Stimulated activated CD8-positive, alpha-beta memory T cell treated with anti-CD3 and anti-CD28 coated beads, Interleukin-15, amount 100 ng/mL, for 24 hours (primary cell): ENCODE data around the gene TMEM163.
"Not testable (repeated sequence)": the region's sequence is repeated elsewhere in the genome, so short reads cannot be mapped to it uniquely, and the experiment has no call there.

ENCODE experiments used
- DNase-seq: peaks from one replicate; pipeline ENCODE4 v3.0.0-alpha.2; 2020; ENCODE audit warnings: low read depth

The TMEM163 gene

GRCh38 chr2:134527381-134527780, 191.4 kb downstream of the TMEM163 start:
- no peak for DNase-seq

- no peak for DNase-seq
Observed at GRCh38 chr2:134522496-134523455, 196.0 kb downstream of the TMEM163 start.

DNA sequence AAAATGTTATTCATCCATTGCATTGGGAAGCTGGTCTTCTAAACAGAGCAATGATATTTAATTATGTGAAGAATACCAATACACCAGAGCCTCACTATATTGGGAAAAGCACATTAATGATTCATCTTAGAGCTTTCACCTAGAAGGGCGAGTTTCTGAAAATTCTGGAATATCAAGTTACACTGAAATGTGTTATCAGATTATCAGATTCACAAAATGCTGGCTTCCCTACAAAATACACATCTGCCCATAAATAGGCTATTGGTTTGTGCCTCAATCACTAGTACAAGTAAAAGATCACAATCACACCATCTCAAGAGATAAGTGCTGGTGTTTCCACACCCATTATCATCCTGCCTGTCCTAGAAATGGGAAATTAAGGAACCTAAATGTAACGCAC, 200.7 kb downstream of the TMEM163 start:
- DNase-seq, result no peak

GRCh38 chr2:134515137-134515536, 203.7 kb downstream of the TMEM163 start:
- no peak for DNase-seq

- no peak for DNase-seq
Observed at GRCh38 chr2:134513465-134513804, 205.4 kb downstream of the TMEM163 start.

DNA sequence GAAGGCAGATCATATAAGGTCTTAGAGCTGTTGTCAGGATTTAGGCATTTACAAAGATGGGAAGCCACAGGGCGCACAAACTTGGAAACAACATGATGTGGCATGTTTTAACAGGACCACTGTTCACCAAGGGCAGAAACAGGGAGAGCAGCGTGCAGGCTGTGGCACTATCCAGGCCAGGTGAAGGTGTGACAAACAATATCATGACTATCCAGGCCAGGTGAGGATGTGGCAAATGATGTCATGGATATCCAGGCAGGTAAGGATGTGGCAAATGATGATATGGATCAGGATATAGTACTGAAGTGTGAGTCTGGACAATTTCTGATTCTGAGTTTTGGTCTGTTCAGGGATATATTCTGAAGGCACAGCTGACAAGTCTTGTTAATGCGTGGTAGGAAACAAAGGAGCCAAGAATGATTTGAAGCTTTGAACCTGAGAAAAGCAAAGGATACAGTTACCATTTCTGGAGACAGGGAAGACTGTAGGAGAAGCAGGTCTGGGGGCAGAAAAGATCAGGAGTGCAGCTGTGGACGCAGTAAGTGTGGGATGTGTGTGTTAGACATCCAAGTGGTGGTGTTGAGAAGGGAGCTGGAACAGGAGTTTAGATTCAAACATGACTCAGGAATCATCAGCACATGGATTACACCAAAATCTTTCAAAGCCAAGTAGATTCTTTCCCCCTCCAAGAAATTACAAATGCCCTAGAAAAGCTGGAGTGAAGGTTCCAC, 205.9 kb downstream of the TMEM163 start:
- no peak for DNase-seq

GRCh38 chr2:134508391-134508790, 210.4 kb downstream of the TMEM163 start:
- no peak for DNase-seq

DNA sequence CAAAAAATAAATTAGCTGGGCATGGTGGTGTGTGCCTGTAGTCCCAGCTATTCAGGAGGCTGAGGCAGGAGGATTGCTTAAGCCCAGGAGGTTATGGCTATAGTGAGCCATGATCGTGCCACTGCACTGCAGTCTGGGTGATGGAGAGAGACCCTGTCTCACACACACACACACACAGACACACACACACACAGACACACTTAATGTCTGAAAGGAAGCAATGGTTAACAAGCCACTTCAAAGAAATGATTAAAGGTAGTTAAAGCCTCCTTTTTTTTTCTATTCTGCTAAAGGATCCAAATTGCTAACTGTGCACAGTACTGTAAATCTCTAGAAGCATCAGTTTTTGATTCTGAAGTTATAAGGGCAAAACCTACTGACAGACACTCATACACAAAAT, 211.1 kb downstream of the TMEM163 start:
- no peak for DNase-seq

DNA sequence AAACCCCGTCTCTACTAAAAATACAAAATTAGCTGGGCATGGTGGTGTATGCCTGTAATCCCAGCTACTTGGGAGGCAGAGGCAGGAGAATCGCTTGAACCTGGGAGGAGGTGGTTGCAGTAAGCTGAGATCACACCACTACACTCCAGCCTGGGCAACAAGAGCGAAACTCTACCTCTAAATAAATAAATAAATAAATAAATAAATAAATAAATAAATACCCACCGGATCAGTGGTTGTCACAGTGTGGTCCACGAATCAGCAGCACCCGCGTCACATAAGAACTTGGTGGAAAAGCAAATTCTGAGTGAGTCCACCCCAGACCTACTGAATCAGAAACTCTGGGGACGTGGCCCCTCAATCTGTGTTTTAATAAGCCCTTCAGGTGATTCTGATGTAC, 211.6 kb downstream of the TMEM163 start:
- not testable (repeated sequence) for DNase-seq

DNA sequence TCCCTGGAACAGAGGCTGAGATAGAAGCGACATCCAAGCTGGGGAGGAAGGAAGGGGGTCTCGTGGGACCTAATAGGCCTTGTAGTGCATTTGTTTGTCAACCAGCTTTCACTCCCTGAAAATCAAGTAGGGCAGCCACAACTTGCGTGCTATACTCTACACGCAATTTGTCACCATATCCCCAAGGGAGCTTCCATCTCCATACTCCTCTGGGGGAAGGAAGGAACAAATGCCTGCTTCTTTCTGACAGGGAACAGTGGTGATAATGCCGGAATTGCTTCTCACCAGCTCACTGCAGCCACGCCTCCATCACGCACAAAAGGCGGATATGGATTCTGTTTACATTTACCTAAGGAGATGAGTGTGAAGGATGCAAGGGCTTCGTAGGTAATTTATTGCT, 213.4 kb downstream of the TMEM163 start:
- DNase-seq, result no peak

DNA sequence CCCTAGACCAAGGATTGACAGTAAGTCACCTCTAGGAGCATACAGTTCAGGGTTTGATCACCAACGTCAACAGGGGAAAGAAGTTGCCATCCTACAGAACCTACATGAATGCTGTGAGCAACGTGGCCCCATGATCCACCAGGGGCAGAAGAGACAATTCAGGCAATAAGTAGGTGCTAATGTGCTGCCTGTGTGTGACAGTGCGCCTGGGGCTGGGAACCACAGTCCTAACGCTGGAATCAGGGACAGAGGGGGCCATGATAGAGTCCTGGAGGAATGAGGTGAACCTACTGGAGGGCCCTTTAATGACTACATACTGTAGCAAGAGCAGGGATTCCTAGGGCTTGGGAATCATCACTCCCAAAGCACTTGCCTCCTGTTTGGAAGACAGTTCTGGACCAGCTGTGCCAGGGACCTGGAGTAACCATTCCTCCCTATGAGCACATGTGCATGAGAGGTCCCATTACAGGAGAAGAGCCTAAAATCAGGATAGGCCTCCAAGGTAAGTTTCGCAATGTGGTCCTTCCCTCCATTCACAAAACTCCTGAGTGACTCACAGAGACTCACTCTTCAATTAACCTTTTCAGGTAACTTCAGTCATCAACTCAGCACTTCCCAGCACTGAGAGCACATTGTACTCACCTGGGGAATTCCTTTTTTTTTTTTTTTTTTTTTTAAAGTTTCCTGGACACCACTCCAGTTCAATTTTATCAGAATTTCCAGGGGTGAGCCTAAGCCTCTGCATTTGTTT, 214.0 kb downstream of the TMEM163 start:
- DNase-seq, result no peak

DNA sequence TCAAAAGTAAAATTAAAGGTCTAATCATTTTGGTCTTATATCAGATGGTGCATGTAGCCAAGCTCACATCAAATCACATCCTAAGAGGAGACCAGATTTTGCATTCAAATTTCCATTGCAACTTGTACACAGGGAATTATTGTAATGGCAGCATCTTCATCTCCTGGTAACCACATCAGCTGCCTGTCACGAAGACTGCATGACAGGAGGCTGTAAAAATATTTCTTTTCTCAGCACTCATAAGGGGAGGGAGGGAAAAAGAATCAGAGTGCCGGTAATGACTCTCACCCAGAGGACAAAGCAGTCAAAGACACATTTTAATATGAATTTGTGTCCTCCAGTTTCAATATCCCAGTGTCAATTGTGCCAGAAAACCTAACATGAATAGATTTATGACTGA, 216.7 kb downstream of the TMEM163 start:
- no peak for DNase-seq

DNA sequence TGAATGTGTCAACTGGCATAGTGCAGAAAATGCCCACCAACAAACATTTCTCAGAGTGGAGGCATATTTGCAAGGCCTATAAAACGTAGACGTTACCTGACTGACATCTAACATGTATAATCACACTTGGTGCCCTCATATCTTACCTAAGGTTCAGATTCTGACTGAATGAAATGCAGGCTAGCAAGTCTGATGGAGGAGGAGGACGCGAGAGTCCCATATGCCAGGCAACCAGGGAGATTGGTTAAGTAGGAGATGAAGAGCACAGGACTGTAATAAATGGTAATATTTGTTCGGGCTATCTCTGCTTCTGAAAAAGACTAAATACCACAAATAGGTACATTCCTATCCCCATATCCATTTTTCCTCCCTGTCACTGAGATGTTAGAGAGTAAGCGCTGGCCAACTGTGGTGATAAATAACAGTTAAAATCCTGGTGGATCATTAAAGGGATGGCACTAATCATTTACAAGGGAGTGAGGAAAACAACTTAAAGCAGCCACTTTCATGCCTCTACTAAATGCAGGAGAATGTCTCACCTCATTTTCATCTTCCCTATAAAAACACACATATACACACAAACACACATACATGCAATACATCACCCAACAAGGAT, 217.2 kb downstream of the TMEM163 start:
- DNase-seq, result no peak

DNA sequence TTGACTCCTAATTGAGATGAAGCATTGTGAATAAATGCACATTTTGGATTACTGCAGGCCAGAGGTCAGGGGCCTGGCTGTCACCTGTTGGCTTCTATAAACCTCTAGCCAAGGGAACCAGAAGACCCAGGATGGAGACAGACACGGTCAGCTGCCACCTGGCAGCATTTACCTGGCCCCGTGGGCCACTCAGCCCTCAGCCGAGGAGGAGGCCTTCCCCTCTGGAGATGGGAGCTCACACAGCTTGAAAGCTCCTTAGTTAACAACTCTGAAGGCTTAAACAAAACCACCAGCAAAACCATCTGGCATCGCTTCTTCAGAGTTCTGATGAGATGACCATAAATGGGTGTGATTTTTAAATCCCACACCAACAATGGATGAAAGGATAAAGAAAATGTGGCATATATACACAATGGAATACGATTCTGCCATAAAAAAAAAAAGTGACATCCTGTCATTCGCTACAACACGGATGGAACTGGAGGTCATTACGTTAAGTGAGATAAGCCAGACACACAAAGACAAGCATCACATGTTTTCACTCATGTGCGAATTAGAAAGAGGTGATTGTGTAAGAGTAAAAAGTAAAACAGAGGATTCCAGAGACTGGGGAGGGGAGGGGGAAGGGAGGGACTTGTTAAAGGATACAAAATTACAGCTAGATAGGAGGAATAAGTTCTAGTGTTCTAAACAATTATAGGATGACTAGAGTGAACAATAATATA, 218.4 kb downstream of the TMEM163 start:
- DNase-seq, result no peak

GRCh38 chr2:134499307-134499926, 219.4 kb downstream of the TMEM163 start:
- no peak for DNase-seq

DNA sequence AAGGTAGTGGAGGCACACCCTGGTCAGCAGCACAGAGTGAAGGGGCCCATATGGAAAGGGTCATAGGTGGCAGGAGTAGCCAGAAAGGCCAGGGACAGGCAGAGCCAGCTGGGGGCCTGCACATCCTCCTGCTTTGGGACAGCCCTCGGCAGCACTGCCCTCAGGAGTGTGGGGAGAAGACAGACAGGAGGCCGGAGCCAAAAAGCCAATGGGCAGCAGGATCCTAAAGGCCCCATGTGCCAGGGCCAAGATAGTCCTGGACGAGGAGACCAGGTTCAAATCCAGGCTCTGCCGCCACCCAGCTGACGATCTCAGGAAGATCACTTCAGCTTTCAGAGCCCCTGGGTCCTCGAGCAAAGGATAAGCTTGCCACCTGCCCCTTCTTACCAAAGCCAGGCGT, 220.1 kb downstream of the TMEM163 start:
- DNase-seq, result no peak

DNA sequence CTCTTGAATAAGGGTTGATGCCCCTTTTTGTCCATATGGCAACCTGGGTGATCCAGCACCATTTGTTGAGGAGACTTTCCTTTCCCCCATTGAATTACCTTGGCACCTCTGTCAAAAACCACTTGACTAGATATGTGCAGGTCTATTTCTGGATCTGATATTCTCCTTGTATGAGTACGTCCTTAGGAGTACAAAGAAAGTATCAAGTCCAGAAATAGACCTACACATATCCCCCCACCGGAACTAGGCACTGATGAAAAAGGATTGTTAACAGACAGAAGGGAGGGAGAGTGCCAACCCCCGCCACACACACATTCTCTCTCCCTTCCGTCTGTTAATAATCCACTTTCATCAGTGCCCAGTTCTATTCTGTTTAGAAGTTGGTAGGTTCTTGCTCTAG, 225.0 kb downstream of the TMEM163 start:
- no peak for DNase-seq

DNA sequence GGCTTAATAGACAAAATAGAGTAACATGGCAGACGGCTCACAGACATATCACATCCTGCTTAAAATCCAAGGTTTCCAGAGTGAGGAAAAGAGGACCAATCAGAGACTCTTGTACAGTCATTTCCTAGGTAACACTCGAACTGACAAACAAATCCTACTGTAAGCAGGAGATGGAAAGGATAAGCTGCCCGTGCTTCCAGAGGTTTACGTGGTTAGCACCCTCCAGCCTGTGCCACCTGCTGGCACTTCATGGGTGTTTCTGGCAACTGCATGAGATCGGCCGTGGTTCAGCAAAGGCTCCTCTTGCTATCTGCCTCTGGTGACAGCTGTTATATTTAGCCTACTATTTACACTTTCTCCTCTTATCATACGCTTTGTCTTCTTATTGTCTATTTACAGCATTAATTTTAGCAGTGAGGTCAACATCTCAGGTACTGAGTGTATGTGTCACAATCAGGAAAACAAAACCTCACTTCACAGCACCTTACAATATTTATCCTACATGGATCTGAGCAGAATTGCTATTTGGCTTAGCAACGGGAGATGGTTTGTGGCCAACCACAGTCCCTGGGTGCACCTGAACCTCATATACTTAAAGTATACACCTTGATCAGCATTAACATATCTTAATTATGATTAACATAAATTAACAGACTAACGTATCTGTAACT, 226.9 kb downstream of the TMEM163 start:
- DNase-seq, result no peak

DNA sequence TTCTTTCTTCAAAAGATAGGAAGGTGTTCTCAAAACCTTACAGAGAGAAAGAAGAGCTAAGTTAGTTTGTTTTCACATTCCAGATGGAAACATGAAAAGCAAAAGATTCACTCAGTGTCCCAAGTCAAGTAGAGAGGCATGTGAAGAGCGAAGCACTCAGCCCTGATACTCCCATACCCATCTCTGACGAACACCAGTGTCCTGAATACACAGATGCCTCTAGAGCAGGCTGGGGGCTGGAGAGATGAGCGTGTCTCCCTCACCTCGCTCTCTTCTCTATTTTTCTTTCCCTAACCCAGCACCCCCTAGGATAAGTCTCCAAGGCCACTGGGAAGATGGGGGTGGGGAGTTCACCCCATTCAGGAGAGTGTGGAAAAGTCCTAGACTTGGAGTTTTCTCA, 227.8 kb downstream of the TMEM163 start:
- no peak for DNase-seq

GRCh38 chr2:134490559-134490958, 228.2 kb downstream of the TMEM163 start:
- no peak for DNase-seq
